ENCODE results near the gene SRSF10.

DNA sequence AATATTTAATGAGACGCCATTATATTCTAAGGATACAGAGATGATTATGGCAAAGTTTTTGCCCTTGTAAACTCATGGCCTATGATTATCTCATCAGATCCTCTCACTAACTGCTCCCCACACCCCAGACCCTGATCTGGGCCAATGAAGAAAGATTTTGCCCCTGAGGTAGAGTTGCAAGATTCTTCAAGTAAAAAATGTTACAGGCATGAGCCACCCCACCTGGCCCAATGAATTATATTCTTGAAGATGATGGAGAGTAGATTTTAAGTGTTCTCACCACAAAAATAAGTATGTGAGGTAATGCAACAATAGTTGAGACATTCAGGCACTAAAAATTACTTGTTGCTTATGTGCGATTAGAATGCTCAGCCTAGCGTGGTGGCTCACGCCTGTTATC lies 65.2 kb downstream of the SRSF10 start:
- TF ChIP-seq ZNF146 (tag by site-specific recombination; IDR thresholded peaks at IDR 0.05) (no peak), YY2 (tag by site-specific recombination; IDR thresholded peaks at IDR 0.05) (no peak), ZNF174 (tag by site-specific recombination; IDR thresholded peaks at IDR 0.05) (no peak)
